Endothelial cell of umbilical vein (primary cell): ENCODE data around the gene ZDHHC3. TPM values are rescaled to one million over a fixed set of nuclear protein-coding genes. Genes with fewer than 3 reads are reported as not detected.

Experiments used
- BruUV-seq: library from RNA; stranded (reverse); fragments of 400-500 nt; replicated peaks from 2 replicates; lab custom pipeline; 2021; lab: Mats Ljungman, UMichigan
- CTCF ChIA-PET: fragments of 300-600, 350-600 bp; sonication (Branson Sonifier 250); formaldehyde crosslinking; loops from one replicate; lab custom pipeline; 2021; ENCODE audit warnings: antibody characterized with exemption, inconsistent platforms; lab: Charles Lee
- POLR2A ChIA-PET: fragments of 300-600, 350-600 bp; sonication (Branson Sonifier 250); formaldehyde crosslinking; loops from one replicate; lab custom pipeline; 2021; ENCODE audit warnings: antibody characterized with exemption, inconsistent platforms; lab: Charles Lee
- DNase-seq: peaks from one replicate; pipeline ENCODE4 v3.0.0-alpha.2; 2011; ENCODE audit warnings: low read depth, low spot score
- FAIRE-seq: peaks from 2 replicates; lab custom pipeline; 2011; peaks lifted over from hg19 to GRCh38; lab: Jason Lieb, UNC
- H2AFZ ChIP-seq: 2 replicates; pipeline ENCODE4 v1.6.0; 2012; ENCODE audit warnings: low read depth, low read length, control low read depth, inconsistent platforms
- H3K27ac ChIP-seq: 2 replicates; pipeline ENCODE4 v1.5.1; 2011; ENCODE audit warnings: low read depth, mild to moderate bottlenecking, control low read depth, low read length, moderate library complexity; ENCODE audit not compliant: insufficient read depth
- H3K27me3 ChIP-seq, 2 experiments: 2 replicates each; pipeline versions ENCODE4 v1.6.0 to v1.6.1; 2011; ENCODE audit warnings: low read length in 2 of 2, mixed read lengths in 1 of 2; ENCODE audit not compliant: control insufficient read depth in 2 of 2, insufficient read depth in 2 of 2
- H3K36me3 ChIP-seq, 2 experiments: 2 replicates in 1 of 2; 3 replicates in 1 of 2; pipeline ENCODE4 v1.5.1; 2011; ENCODE audit warnings: low read length in 2 of 2, mild to moderate bottlenecking in 1 of 2, moderate library complexity in 1 of 2; ENCODE audit not compliant: control insufficient read depth in 2 of 2, insufficient read depth in 2 of 2; ENCODE audit errors: extremely low read depth in 1 of 2
- H3K4me1 ChIP-seq: 3 replicates; pipeline ENCODE4 v1.5.1; 2011; ENCODE audit warnings: mild to moderate bottlenecking, low read length; ENCODE audit not compliant: control insufficient read depth, insufficient read depth; ENCODE audit errors: extremely low read depth
- H3K4me2 ChIP-seq: 2 replicates; pipeline ENCODE4 v1.6.1; 2011; ENCODE audit warnings: low read length, control low read depth, mixed read lengths; ENCODE audit not compliant: insufficient read depth
- H3K4me3 ChIP-seq, 3 experiments: fragments of 200-600 bp in 1 of 3; sonication (generic), shearing (Covaris generic) in 1 of 3; replicated peaks in 1 of 3; 2 replicates each; pipeline ENCODE4 v1.5.1; 2011 to 2016; ENCODE audit warnings: control low read depth in 3 of 3, low read length in 3 of 3, mild to moderate bottlenecking in 2 of 3, inconsistent platforms in 1 of 3, low read depth in 1 of 3, moderate library complexity in 1 of 3; ENCODE audit not compliant: insufficient read depth in 1 of 3
- H3K79me2 ChIP-seq: 2 replicates; pipeline ENCODE4 v1.6.0; 2012; ENCODE audit warnings: low read length, inconsistent platforms; ENCODE audit not compliant: control insufficient read depth, insufficient read depth
- H3K9ac ChIP-seq: replicated peaks from 2 replicates; pipeline ENCODE3; 2011; ENCODE audit warnings: low read length, control low read depth; ENCODE audit not compliant: insufficient read depth; ENCODE audit errors: extremely low read depth
- H3K9me1 ChIP-seq: replicated peaks from 3 replicates; pipeline ENCODE4 v1.6.0; 2011; ENCODE audit warnings: mild to moderate bottlenecking, low read length; ENCODE audit not compliant: control insufficient read depth, insufficient read depth; ENCODE audit errors: extremely low read depth
- H3K9me3 ChIP-seq: replicated peaks from 2 replicates; pipeline ENCODE4 v1.5.1; 2012; ENCODE audit warnings: low read length, inconsistent platforms; ENCODE audit not compliant: control insufficient read depth, insufficient read depth
- H4K20me1 ChIP-seq: replicated peaks from 2 replicates; pipeline ENCODE3; 2011; ENCODE audit warnings: mild to moderate bottlenecking, low read length; ENCODE audit not compliant: control insufficient read depth, insufficient read depth; ENCODE audit errors: extremely low read depth
- CTCF ChIP-seq, 2 donors: IDR thresholded peaks; 1 replicate in 1 of 2; 2 replicates in 1 of 2; pipeline ENCODE4 v1.5.1; 2011; ENCODE audit warnings: low read length in 2 of 2, mild to moderate bottlenecking in 2 of 2, moderate library complexity in 2 of 2, control low read depth in 1 of 2, inconsistent platforms in 1 of 2, low read depth in 1 of 2; ENCODE audit not compliant: insufficient read depth in 1 of 2; ENCODE audit errors: extremely low read depth in 1 of 2
- EZH2 ChIP-seq: IDR thresholded peaks from 2 replicates; pipeline ENCODE4 v1.6.1; 2012; ENCODE audit warnings: borderline replicate concordance, low read depth, mild to moderate bottlenecking, moderate library complexity, low read length, inconsistent platforms; ENCODE audit not compliant: severe bottlenecking
- FOS ChIP-seq: IDR thresholded peaks from 2 replicates; pipeline ENCODE4 v1.6.1; 2011; ENCODE audit warnings: mild to moderate bottlenecking, low read length, moderate library complexity, borderline replicate concordance; ENCODE audit not compliant: insufficient read depth
- GATA2 ChIP-seq: IDR thresholded peaks from 2 replicates; pipeline ENCODE4 v1.7.0; 2011; ENCODE audit warnings: low read depth, mild to moderate bottlenecking, moderate library complexity, mixed read lengths, low read length; ENCODE audit not compliant: insufficient read length, insufficient read depth
- JUN ChIP-seq: IDR thresholded peaks from 2 replicates; pipeline ENCODE4 v1.6.1; 2011; ENCODE audit warnings: borderline replicate concordance, low read depth; ENCODE audit not compliant: insufficient read length, insufficient read depth
- MAX ChIP-seq: IDR thresholded peaks from 2 replicates; pipeline ENCODE4 v1.6.1; 2011; ENCODE audit not compliant: insufficient read depth, insufficient read length
- MYC ChIP-seq: IDR thresholded peaks from one replicate; pipeline ENCODE4 v1.6.1; 2011; ENCODE audit warnings: mild to moderate bottlenecking, low read depth, low read length
- POLR2A ChIP-seq: IDR thresholded peaks from 2 replicates; pipeline ENCODE4 v1.6.1; 2012; ENCODE audit warnings: low read depth, mild to moderate bottlenecking, control low read depth, low read length
- POLR2AphosphoS5 ChIP-seq: IDR thresholded peaks from 2 replicates; pipeline ENCODE4 v1.6.1; 2012; ENCODE audit warnings: low read depth, mild to moderate bottlenecking, control low read depth, low read length, moderate library complexity; ENCODE audit not compliant: insufficient read depth
- dilution Hi-C: fragments of 300-500 bp; cut with MboI; formaldehyde crosslinking; loops from one replicate; pipeline ENCODE4 v1.15.0; 2019; ENCODE audit warnings: low sequenced_read_pairs; ENCODE audit not compliant: extremely low pct_ligation_motif_present
- intact Hi-C: fragments of 100-400 bp; cut with micrococcal nuclease; formaldehyde crosslinking; loops from one replicate; pipeline ENCODE4 v1.10.0; 2022
- polyA plus RNA-seq, 4 experiments: library from polyadenylated mRNA; depleted of rRNA in 3 of 4; stranded (reverse) in 3 of 4; unstranded in 1 of 4; fragments of >200 nt; gene quantifications; 2 replicates each; pipeline versions ENCODE4 v1.2.1 to v1.2.3, GENCODE V29; 2011 to 2012; ENCODE audit warnings: missing spikeins in 1 of 4
- total RNA-seq: library from RNA; stranded (reverse); gene quantifications from 2 replicates; pipeline ENCODE4 v1.2.3, GENCODE V29; 2021

Gene ZDHHC3
- total and polyA plus RNA-seq, 2 donors (not counting 3 experiments of a cell fraction or from before 2014, with no cell fraction given): 62.4 to 97.1 TPM

GRCh38 chr3:44966795-44967278 lies 9.1 kb downstream of the ZDHHC3 start:
- peak; percentile 40 for FAIRE-seq
- no TSS peak for BruUV-seq
- Histone ChIP-seq H2AFZ (no peak overlapping the region), H3K9me1 (no peaks in the 10 kb centered on the region), H3K4me1 (peaks cover 3% of the 10 kb centered on the region), H3K27me3 (no peaks in the 10 kb centered on the region), H3K9ac (no peak overlapping the region), H3K79me2 (peaks cover 26% of the 10 kb centered on the region), H3K27ac (no peak overlapping the region), H3K36me3 (no peaks in the 10 kb centered on the region), H3K4me3 (no peak overlapping the region), H3K9me3 (no peaks in the 10 kb centered on the region), H3K4me2 (no peak overlapping the region), H4K20me1 (no peaks in the 10 kb centered on the region)
- TF ChIP-seq GATA2: no peak
- TF ChIP-seq MYC: no peak
- TF ChIP-seq POLR2A: no peak
- no peak for TF ChIP-seq POLR2AphosphoS5
- TF ChIP-seq FOS: no peak
- no peak for TF ChIP-seq MAX
- TF ChIP-seq CTCF (IDR thresholded peaks at IDR 0.05; ENCODE audit: extremely low read depth in 1 of 2, insufficient read depth in 1 of 2, low read depth in 1 of 2, low read length in 2 of 2): no peak
- TF ChIP-seq EZH2: no peak
- no peak for TF ChIP-seq JUN
- ChIA-PET CTCF (interaction anchor here (1.5 to 2.4 kb wide), 2 partner anchors 9 to 12 kb away, joined by 3 to 7 read pairs; partner anchors contain the start of genes EXOSC7 and ZDHHC3), POLR2A (no interaction called here)
- dilution Hi-C loops: no loop called here
- intact Hi-C loops: no loop called here
- no peak for DNase-seq
